ENCODE results near the gene CHCHD2. TPM values are rescaled to one million over a fixed set of nuclear protein-coding genes. Genes with fewer than 3 reads are reported as not detected.
A peak's percentile ranks its signal among the peaks of the same experiment; 100 is the strongest.
"Not testable (repeated sequence)": the region's sequence is repeated elsewhere in the genome, so short reads cannot be mapped to it uniquely, and the experiment has no call there.

Gene CHCHD2
- total RNA-seq, 1 experiment from 2014 or later: 738 TPM

DNA sequence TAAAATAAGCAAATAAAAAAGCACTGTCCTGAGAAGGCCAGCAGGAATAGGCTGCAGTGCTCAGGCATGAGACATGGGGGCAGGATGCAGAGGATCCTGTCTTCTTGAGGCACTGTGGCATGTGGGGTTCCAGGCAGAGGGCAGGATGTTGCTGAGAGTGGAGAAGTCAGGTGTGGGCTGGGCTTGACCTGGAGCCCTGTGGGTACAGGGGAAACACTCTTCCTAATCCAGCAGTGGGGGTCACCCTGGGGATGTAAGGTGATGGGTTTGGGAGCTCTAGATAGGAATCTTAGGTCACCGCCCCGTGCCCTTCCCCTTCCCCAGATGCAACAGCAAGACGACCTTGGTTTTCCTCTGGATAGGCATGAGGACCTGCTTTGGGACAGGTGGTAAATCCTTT is 28.6 kb downstream of the CHCHD2 start:
- no peak overlapping the region for H3K27ac ChIP-seq
- no peaks in the 10 kb centered on the region for H3K9me3 ChIP-seq (replicated peaks)
- no peak overlapping the region for H3K4me3 ChIP-seq
- H3K36me3 ChIP-seq: peaks cover 27% of the 10 kb centered on the region
- H3K4me1 ChIP-seq (replicated peaks): peaks cover 7% of the 10 kb centered on the region
- DNase-seq (ENCODE audit: low read depth in 1 of 2, low spot score in 2 of 2): no peak
- no peaks in the 10 kb centered on the region for H3K27me3 ChIP-seq (replicated peaks)

DNA sequence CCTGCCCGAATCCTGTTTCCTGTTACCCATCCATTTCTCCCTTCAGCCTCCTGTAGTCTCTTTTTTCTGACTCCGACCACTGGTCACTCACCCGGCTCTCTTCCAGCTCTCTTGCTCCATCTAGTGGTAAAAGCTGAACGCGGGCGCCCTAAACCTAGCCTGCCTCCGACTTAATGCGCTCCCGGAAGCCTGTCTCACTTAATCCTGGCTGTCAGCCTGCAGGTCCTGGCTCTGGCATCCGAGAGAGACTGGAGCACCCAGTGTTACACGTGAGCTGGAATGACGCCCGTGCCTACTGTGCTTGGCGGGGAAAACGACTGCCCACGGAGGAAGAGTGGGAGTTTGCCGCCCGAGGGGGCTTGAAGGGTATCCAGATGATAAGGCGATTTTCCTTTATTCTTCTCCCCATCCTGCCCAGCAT is 31.9 kb downstream of the CHCHD2 start:
- peaks cover 32% of the 10 kb centered on the region for H3K36me3 ChIP-seq
- H3K4me3 ChIP-seq: no peak overlapping the region
- H3K27ac ChIP-seq: no peak overlapping the region
- peaks cover 3% of the 10 kb centered on the region for H3K4me1 ChIP-seq (replicated peaks)
- H3K27me3 ChIP-seq (replicated peaks): no peaks in the 10 kb centered on the region
- DNase-seq (ENCODE audit: low read depth in 1 of 2, low spot score in 2 of 2): peak; percentile 68 to 77
- no peaks in the 10 kb centered on the region for H3K9me3 ChIP-seq (replicated peaks)

DNA sequence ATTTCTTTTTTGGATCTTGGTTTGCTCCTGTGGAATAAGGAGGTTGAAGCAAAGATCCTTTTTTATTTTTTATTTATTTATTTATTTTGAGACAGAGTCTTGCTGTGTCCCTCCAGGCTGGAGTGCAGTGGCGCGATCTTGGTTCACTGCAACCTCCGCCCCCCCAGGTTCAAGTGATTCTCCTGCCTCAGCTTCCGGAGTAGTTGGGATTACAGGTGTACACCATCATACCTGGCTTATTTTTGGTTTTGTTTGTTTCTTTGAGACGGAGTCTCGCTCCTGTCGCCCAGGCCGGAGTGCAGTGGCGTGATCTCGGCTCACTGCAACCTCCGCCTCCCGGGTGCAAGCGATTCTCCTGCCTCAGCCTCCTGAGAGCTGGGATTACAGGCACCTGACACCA is 39.9 kb downstream of the CHCHD2 start:
- H3K27me3 ChIP-seq (replicated peaks); H3K9me3 ChIP-seq (replicated peaks); DNase-seq (ENCODE audit: low read depth in 1 of 2, low spot score in 2 of 2); H3K27ac ChIP-seq; H3K4me3 ChIP-seq: not testable (repeated sequence)
- Histone ChIP-seq H3K36me3 (peaks cover 48% of the 10 kb centered on the region), H3K4me1 (replicated peaks) (peaks cover 27% of the 10 kb centered on the region)

DNA sequence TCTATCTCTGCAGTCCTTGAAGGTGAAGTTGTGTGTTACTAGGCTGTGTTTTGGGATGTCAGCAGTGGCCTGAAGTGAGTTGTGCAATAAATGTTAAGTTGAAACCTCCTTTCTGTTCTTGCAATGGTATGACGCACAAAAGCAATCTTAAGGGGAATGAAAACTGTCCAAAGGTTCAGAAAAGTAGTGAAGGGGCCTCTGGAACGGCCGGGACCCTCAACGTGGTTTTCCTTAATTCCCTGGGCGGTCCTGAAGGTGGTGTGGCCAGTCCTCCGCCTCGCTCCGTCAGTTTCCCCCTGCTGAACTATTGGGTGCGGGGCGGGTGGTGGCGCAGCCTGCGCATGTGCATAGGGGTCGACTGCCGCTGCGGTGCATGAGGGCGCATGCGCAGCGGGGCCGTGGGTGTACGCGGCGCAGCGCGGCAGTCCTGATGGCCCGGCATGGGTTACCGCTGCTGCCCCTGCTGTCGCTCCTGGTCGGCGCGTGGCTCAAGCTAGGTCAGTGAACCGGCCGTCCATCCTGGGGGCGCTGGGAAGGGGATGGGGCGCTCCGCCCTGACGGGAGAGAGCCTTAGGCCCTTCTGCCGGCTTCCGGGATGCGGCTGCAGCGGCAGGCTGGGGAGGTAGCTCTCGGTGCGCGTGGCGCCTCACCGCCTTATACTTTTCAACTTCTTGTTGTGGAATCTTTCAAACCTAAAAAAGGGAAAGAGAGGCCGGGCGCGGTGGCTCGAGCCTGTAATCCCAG is 42.2 kb downstream of the CHCHD2 start, which contains the start of gene SUMF2:
Gene SUMF2, plus strand, starts transcription at position 405 of the 744 bp plus-strand sequence. Its CDS starts 26 bp downstream, at position 431.
- Histone ChIP-seq H3K36me3 (peaks cover 55% of the 10 kb centered on the region), H3K4me3 (peak within 1 kb of the TSS; percentile 71), H3K9me3 (replicated peaks) (no peaks in the 10 kb centered on the region), H3K27ac (peak within 1 kb of the TSS; percentile 44), H3K27me3 (replicated peaks) (no peaks in the 10 kb centered on the region), H3K4me1 (replicated peaks) (peaks cover 27% of the 10 kb centered on the region)
- DNase-seq (ENCODE audit: low read depth in 1 of 2, low spot score in 2 of 2): peak; percentile 89

DNA sequence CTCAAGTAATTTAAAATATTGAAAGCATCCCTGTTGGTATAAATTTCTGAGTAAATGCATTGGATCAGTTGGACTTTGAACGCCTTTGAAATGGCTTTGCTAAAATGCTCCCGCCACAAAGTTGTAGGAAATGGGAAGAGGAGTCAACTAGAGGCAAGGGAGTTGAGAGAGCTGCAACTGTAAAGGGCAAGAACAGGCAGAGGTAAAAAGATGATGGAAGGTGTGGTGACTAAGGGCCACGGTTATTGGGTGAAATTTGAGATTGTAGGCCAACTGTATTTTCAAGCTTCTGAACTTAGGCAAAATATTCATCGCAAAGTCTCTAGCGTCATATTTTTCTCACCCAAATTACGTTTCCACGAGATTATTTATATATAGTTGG is 42.8 kb downstream of the CHCHD2 start:
- DNase-seq (ENCODE audit: low read depth in 1 of 2, low spot score in 2 of 2): no peak
- Histone ChIP-seq H3K27ac (0 out of 2 replicates have a peak overlapping the region, but pooled peaks have one; percentile 44), H3K4me1 (replicated peaks) (peaks cover 27% of the 10 kb centered on the region), H3K36me3 (peaks cover 57% of the 10 kb centered on the region), H3K9me3 (replicated peaks) (no peaks in the 10 kb centered on the region), H3K27me3 (replicated peaks) (no peaks in the 10 kb centered on the region), H3K4me3 (peak overlapping the region; percentile 71)

GRCh38 chr7:56062382-56062781 is 43.9 kb downstream of the CHCHD2 start:
- Histone ChIP-seq H3K27ac (peak overlapping the region; percentile 46), H3K4me1 (replicated peaks) (peaks cover 27% of the 10 kb centered on the region), H3K27me3 (replicated peaks) (no peaks in the 10 kb centered on the region)

GRCh38 chr7:56053993-56054392 is 52.3 kb downstream of the CHCHD2 start:
- Histone ChIP-seq H3K27ac (no peak overlapping the region), H3K9me3 (replicated peaks) (no peaks in the 10 kb centered on the region), H3K27me3 (replicated peaks) (no peaks in the 10 kb centered on the region), H3K36me3 (peaks cover 69% of the 10 kb centered on the region), H3K4me3 (no peak overlapping the region), H3K4me1 (replicated peaks) (peaks cover 12% of the 10 kb centered on the region)
- DNase-seq (ENCODE audit: low read depth in 1 of 2, low spot score in 2 of 2): no peak

More at GRCh38 chr7:56062382-56062781, 43.9 kb downstream of the CHCHD2 start:
- Histone ChIP-seq H3K4me3 (no peak overlapping the region), H3K36me3 (peaks cover 66% of the 10 kb centered on the region), H3K9me3 (replicated peaks) (no peaks in the 10 kb centered on the region)
- peak in 1 of 2 experiments; percentile 42 for DNase-seq (ENCODE audit: low read depth in 1 of 2, low spot score in 2 of 2)

DNA sequence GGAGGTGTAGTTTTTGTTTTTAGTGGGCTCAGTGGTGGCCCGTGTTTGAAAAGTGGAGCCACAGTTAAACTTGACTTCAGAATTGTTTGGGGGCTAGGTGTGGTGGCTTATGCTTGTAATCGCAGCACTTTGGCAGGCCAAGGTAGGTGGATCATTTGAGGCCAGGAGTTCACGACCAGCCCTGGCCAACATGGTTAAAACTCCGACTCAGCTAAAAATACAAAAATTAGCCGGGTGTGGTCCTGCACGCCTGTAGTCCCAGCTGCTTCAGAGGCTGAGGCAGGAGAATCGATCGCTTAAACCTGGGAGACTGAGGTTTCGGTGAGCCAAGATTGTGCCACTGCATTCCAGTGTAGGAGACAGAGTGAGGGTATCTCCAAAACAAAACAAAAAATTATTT is 52.9 kb downstream of the CHCHD2 start:
- H3K4me3 ChIP-seq: no peak overlapping the region
- DNase-seq (ENCODE audit: low read depth in 1 of 2, low spot score in 2 of 2): no peak
- H3K4me1 ChIP-seq (replicated peaks): peaks cover 15% of the 10 kb centered on the region
- H3K27me3 ChIP-seq (replicated peaks): no peaks in the 10 kb centered on the region
- H3K27ac ChIP-seq: no peak overlapping the region
- H3K9me3 ChIP-seq (replicated peaks): no peaks in the 10 kb centered on the region
- H3K36me3 ChIP-seq: peaks cover 63% of the 10 kb centered on the region

Other genes starting within 250 kb of the CHCHD2 start
- not detected in 2 replicates for gene SEPTIN14, start 243.7 kb downstream of the CHCHD2 start, total RNA-seq (2014; rRNA removed; shearing (Covaris generic))
- 0.69 and 1.5 TPM in 2 replicates for gene ZNF713, start 219.0 kb downstream of the CHCHD2 start, total RNA-seq (2014; rRNA removed; shearing (Covaris generic))
- 16.6 and 22.9 TPM in 2 replicates for gene MRPS17, start 154.6 kb downstream of the CHCHD2 start, total RNA-seq (2014; rRNA removed; shearing (Covaris generic))
- gene NIPSNAP2, start 141.9 kb downstream of the CHCHD2 start, total RNA-seq (2014; rRNA removed; shearing (Covaris generic)): 49.5 and 62.4 TPM in 2 replicates
- gene PSPH, start 55.0 kb downstream of the CHCHD2 start, total RNA-seq (2014; rRNA removed; shearing (Covaris generic)): 38.5 and 41.0 TPM in 2 replicates
- gene CCT6A, start 54.7 kb downstream of the CHCHD2 start, total RNA-seq (2014; rRNA removed; shearing (Covaris generic)): 312 and 414 TPM in 2 replicates
- 100 and 117 TPM in 2 replicates for gene SUMF2, start 42.2 kb downstream of the CHCHD2 start, total RNA-seq (2014; rRNA removed; shearing (Covaris generic))
- 0.21 and 0.50 TPM in 2 replicates for gene PHKG1, start 13.5 kb downstream of the CHCHD2 start, total RNA-seq (2014; rRNA removed; shearing (Covaris generic))
- not detected in 2 replicates for gene NUPR2, start 9.9 kb upstream of the CHCHD2 start, total RNA-seq (2014; rRNA removed; shearing (Covaris generic))